Esophagus squamous epithelium (tissue), 4 donors: ENCODE measurements around the gene MTERF2.

Experiments used
- POLR2A ChIP-seq, 4 donors: fragments of 450-650 bp; IDR thresholded peaks; one replicate each; pipeline ENCODE4 v1.6.1; 2017; ENCODE audit warnings: antibody characterized with exemption in 4 of 4, mild to moderate bottlenecking in 4 of 4, moderate library complexity in 3 of 4
- TF ChIP-seq, protein P1 (sequence below), 6 experiments: fragments of 450-650 bp in 4 of 6; fragments of 200-600 bp in 2 of 6; sonication (generic) in 2 of 6; IDR thresholded peaks; one replicate each; pipeline ENCODE4 v1.5.1; 2016 to 2019; ENCODE audit warnings: antibody characterized with exemption in 6 of 6, mild to moderate bottlenecking in 4 of 6, moderate library complexity in 4 of 6

- TF ChIP-seq, protein P1, sequence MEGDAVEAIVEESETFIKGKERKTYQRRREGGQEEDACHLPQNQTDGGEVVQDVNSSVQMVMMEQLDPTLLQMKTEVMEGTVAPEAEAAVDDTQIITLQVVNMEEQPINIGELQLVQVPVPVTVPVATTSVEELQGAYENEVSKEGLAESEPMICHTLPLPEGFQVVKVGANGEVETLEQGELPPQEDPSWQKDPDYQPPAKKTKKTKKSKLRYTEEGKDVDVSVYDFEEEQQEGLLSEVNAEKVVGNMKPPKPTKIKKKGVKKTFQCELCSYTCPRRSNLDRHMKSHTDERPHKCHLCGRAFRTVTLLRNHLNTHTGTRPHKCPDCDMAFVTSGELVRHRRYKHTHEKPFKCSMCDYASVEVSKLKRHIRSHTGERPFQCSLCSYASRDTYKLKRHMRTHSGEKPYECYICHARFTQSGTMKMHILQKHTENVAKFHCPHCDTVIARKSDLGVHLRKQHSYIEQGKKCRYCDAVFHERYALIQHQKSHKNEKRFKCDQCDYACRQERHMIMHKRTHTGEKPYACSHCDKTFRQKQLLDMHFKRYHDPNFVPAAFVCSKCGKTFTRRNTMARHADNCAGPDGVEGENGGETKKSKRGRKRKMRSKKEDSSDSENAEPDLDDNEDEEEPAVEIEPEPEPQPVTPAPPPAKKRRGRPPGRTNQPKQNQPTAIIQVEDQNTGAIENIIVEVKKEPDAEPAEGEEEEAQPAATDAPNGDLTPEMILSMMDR (IDR thresholded peaks at IDR 0.05), result no peak
- TF ChIP-seq POLR2A (IDR thresholded peaks at IDR 0.05), result no peak
Measured at GRCh38 chr12:107025671-107026070, 38.7 kb upstream of the MTERF2 start.
